Mononuclear cell (primary cell): Measurements from ENCODE around the gene C5AR1. TPM values are rescaled to one million over a fixed set of nuclear protein-coding genes. Genes with fewer than 3 reads are reported as not detected.
A peak's percentile ranks its signal among the peaks of the same experiment; 100 is the strongest.
"Not testable (repeated sequence)": the region's sequence is repeated elsewhere in the genome, so short reads cannot be mapped to it uniquely, and the experiment has no call there.

Experiments used
- H3K27me3 ChIP-seq: 2 replicates; pipeline ENCODE4 v1.6.0; 2011; ENCODE audit warnings: low read length, control low read depth; ENCODE audit not compliant: insufficient read depth
- H3K4me1 ChIP-seq: 2 replicates; pipeline ENCODE4 v1.5.1; 2011; ENCODE audit warnings: mild to moderate bottlenecking, low read length, control low read depth; ENCODE audit not compliant: insufficient read depth
- H3K4me3 ChIP-seq: 2 replicates; pipeline ENCODE4 v1.5.1; 2011; ENCODE audit warnings: mild to moderate bottlenecking, low read length, moderate library complexity
- H3K9me3 ChIP-seq: 2 replicates; pipeline ENCODE4 v1.5.1; 2011; ENCODE audit warnings: low read depth, mild to moderate bottlenecking, control low read depth, low read length
- total RNA-seq: library from RNA; depleted of rRNA; stranded (reverse); fragments of >200 nt; gene quantifications from one replicate; pipeline ENCODE4 v1.2.3, GENCODE V29; 2012

The C5AR1 gene
- total RNA-seq = 92.2 TPM

GRCh38 chr19:47309608-47310007 lies at the start of gene C5AR1:
Gene C5AR1, plus strand, starts transcription at chr19:47309861. Its CDS starts 35 bp downstream, at chr19:47309896.
- Histone ChIP-seq H3K4me1 (peaks cover 60% of the 10 kb centered on the region), H3K4me3 (peak within 1 kb of the TSS; percentile 50), H3K27me3 (no peaks in the 10 kb centered on the region), H3K9me3 (no peaks in the 10 kb centered on the region)

GRCh38 chr19:47260476-47260875 lies 49.2 kb upstream of the C5AR1 start:
- Histone ChIP-seq H3K9me3 (no peaks in the 10 kb centered on the region), H3K4me3 (no peak overlapping the region), H3K4me1 (peaks cover 29% of the 10 kb centered on the region), H3K27me3 (no peaks in the 10 kb centered on the region)

- H3K4me3 ChIP-seq = not testable (repeated sequence)
These were observed 47.5 kb upstream of the C5AR1 start for GRCh38 chr19:47261946-47262793.

GRCh38 chr19:47264629-47265028 lies 45.0 kb upstream of the C5AR1 start:
- H3K4me3 ChIP-seq = no peak overlapping the region
- H3K27me3 ChIP-seq = no peaks in the 10 kb centered on the region
- H3K4me1 ChIP-seq = peaks cover 10% of the 10 kb centered on the region

More at GRCh38 chr19:47261946-47262793, 47.5 kb upstream of the C5AR1 start:
- H3K9me3 ChIP-seq, H3K27me3 ChIP-seq: not testable (repeated sequence)
- peaks cover 24% of the 10 kb centered on the region for H3K4me1 ChIP-seq

GRCh38 chr19:47266401-47266941 lies 43.2 kb upstream of the C5AR1 start:
- peaks cover 10% of the 10 kb centered on the region for H3K4me1 ChIP-seq
- no peaks in the 10 kb centered on the region for H3K9me3 ChIP-seq
- H3K4me3 ChIP-seq = no peak overlapping the region
- H3K27me3 ChIP-seq = no peaks in the 10 kb centered on the region

More at GRCh38 chr19:47264629-47265028, 45.0 kb upstream of the C5AR1 start:
- H3K9me3 ChIP-seq = no peaks in the 10 kb centered on the region

GRCh38 chr19:47267350-47267759 lies 42.3 kb upstream of the C5AR1 start:
- no peaks in the 10 kb centered on the region for H3K9me3 ChIP-seq
- H3K4me1 ChIP-seq = peaks cover 11% of the 10 kb centered on the region
- H3K27me3 ChIP-seq = no peaks in the 10 kb centered on the region

GRCh38 chr19:47268028-47268427 lies 41.6 kb upstream of the C5AR1 start:
- no peak overlapping the region for H3K4me3 ChIP-seq
- peaks cover 11% of the 10 kb centered on the region for H3K4me1 ChIP-seq
- no peaks in the 10 kb centered on the region for H3K9me3 ChIP-seq
- no peaks in the 10 kb centered on the region for H3K27me3 ChIP-seq

More at GRCh38 chr19:47267350-47267759, 42.3 kb upstream of the C5AR1 start:
- no peak overlapping the region for H3K4me3 ChIP-seq

- H3K4me1 ChIP-seq = peaks cover 16% of the 10 kb centered on the region
- H3K9me3 ChIP-seq = no peaks in the 10 kb centered on the region
- H3K4me3 ChIP-seq = no peak overlapping the region
These were observed 40.1 kb upstream of the C5AR1 start for GRCh38 chr19:47269596-47269995.

GRCh38 chr19:47270408-47270807 lies 39.3 kb upstream of the C5AR1 start:
- Histone ChIP-seq H3K4me1 (peaks cover 21% of the 10 kb centered on the region), H3K27me3 (no peaks in the 10 kb centered on the region), H3K9me3 (no peaks in the 10 kb centered on the region)

More at GRCh38 chr19:47269596-47269995, 40.1 kb upstream of the C5AR1 start:
- no peaks in the 10 kb centered on the region for H3K27me3 ChIP-seq

GRCh38 chr19:47271949-47272348 lies 37.7 kb upstream of the C5AR1 start:
- H3K27me3 ChIP-seq = no peaks in the 10 kb centered on the region
- no peak overlapping the region for H3K4me3 ChIP-seq
- H3K4me1 ChIP-seq = peaks cover 26% of the 10 kb centered on the region
- H3K9me3 ChIP-seq = no peaks in the 10 kb centered on the region

More at GRCh38 chr19:47270408-47270807, 39.3 kb upstream of the C5AR1 start:
- no peak overlapping the region for H3K4me3 ChIP-seq

- Histone ChIP-seq H3K27me3 (no peaks in the 10 kb centered on the region), H3K4me3 (peak overlapping the region; percentile 91), H3K9me3 (no peaks in the 10 kb centered on the region), H3K4me1 (peaks cover 26% of the 10 kb centered on the region)
These were observed 37.0 kb upstream of the C5AR1 start for GRCh38 chr19:47272448-47273312.

GRCh38 chr19:47273313-47274070 lies 36.2 kb upstream of the C5AR1 start:
- H3K27me3 ChIP-seq = no peaks in the 10 kb centered on the region
- peaks cover 26% of the 10 kb centered on the region for H3K4me1 ChIP-seq
- H3K9me3 ChIP-seq = no peaks in the 10 kb centered on the region
- H3K4me3 ChIP-seq = peak overlapping the region; percentile 91

GRCh38 chr19:47274071-47274890 lies 35.4 kb upstream of the C5AR1 start, which contains the start of gene INAFM1:
Gene INAFM1, plus strand, starts transcription at chr19:47274885. Its CDS starts 35 bp downstream, at chr19:47274920.
- H3K9me3 ChIP-seq = no peaks in the 10 kb centered on the region
- no peaks in the 10 kb centered on the region for H3K27me3 ChIP-seq
- peak within 1 kb of the TSS; percentile 91 for H3K4me3 ChIP-seq
- H3K4me1 ChIP-seq = peaks cover 26% of the 10 kb centered on the region
